IMR-90 (cell line): ENCODE measurements around the gene RFX3.

ENCODE experiments used
- BHLHE40 ChIP-seq: fragments of 150-350 bp; IDR thresholded peaks from 2 replicates; pipeline ENCODE4 v1.6.1; 2016; ENCODE audit warnings: mild to moderate bottlenecking, low read depth, low read length
- CEBPB ChIP-seq: IDR thresholded peaks from 2 replicates; pipeline ENCODE4 v1.6.1; 2012; ENCODE audit warnings: low read depth, low read length, improper control_type of control experiment
- CTCF ChIP-seq: conservative IDR thresholded peaks from 2 replicates; pipeline ENCODE4 v1.5.1; 2012; ENCODE audit warnings: mild to moderate bottlenecking, low read depth, low read length, improper control_type of control experiment
- FOS ChIP-seq: fragments of 150-350 bp; IDR thresholded peaks from 2 replicates; pipeline ENCODE4 v1.6.1; 2016; ENCODE audit warnings: low read depth, low read length
- MAFK ChIP-seq: IDR thresholded peaks from 2 replicates; pipeline ENCODE4 v1.6.1; 2012; ENCODE audit warnings: low read depth, low read length, improper control_type of control experiment
- MAZ ChIP-seq: IDR thresholded peaks from 2 replicates; pipeline ENCODE4 v1.6.1; 2012; ENCODE audit warnings: low read depth, mild to moderate bottlenecking, low read length, improper control_type of control experiment, moderate library complexity, borderline replicate concordance
- POLR2A ChIP-seq: IDR thresholded peaks from 2 replicates; pipeline ENCODE4 v1.6.1; 2012; ENCODE audit warnings: mild to moderate bottlenecking, low read depth, low read length
- RAD21 ChIP-seq: IDR thresholded peaks from 2 replicates; pipeline ENCODE4 v1.6.1; 2012; ENCODE audit warnings: low read length, improper control_type of control experiment
- RFX5 ChIP-seq: IDR thresholded peaks from 2 replicates; pipeline ENCODE4 v1.8.0; 2012; ENCODE audit warnings: low read depth, mild to moderate bottlenecking, low read length, moderate library complexity
- SMC3 ChIP-seq: fragments of 150-350 bp; IDR thresholded peaks from 2 replicates; pipeline ENCODE4 v1.6.1; 2016; ENCODE audit warnings: low read depth, mild to moderate bottlenecking, antibody characterized with exemption, low read length, moderate library complexity

GRCh38 chr9:3181049-3181953, 344.5 kb downstream of the RFX3 start:
- TF ChIP-seq CTCF (no peak), CEBPB (no peak), SMC3 (no peak), RFX5 (no peak), FOS (no peak), POLR2A (no peak), MAZ (no peak), RAD21 (no peak), MAFK (no peak), BHLHE40 (no peak)
